Measurements from ENCODE around the gene AGPAT1. TPM values are rescaled to one million over a fixed set of nuclear protein-coding genes. Genes with fewer than 3 reads are reported as not detected.
"Not testable (repeated sequence)": the region's sequence is repeated elsewhere in the genome, so short reads cannot be mapped to it uniquely, and the experiment has no call there.

The AGPAT1 gene
- total RNA-seq, 1 donor from 2014 or later = 57.2 TPM

DNA sequence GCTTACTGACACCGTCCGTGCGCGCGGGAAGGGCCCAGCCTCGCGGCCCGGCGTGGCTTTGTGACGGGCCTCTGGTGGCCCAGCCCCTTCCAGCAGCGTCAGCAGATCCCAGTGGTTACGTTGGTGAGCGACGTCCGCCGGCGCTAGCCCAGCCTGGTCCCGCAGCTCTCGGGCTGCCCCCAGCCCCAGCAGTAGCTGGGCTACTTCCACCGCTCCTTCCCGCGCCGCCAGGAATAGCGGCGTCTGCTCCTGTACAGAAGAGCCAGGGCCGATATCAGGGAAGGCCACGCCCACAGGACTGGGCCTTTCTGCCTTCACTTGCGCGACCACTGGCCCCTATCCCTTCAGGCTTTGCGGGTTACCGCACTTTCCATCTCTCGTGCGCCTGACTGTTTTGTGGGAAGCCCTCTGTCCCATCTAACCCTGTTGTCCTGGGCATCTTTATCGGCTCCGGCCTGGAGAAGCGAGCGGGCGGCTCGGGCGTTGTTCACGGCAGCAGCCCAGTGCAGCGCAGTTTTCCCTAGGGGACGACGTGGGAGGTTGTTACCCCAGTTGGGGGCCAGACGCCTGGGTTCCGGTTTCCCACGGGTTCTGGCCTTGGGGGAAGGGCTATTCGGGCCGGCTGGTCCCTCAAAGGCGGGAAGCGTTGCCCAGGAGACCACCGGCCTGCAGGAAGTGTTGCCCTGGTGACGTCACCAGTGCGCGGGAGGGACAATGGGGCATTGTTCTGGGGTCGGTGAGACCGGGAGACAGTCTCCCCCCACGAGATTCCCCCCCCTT is 20.2 kb upstream of the AGPAT1 start:
- TF ChIP-seq, protein P1, sequence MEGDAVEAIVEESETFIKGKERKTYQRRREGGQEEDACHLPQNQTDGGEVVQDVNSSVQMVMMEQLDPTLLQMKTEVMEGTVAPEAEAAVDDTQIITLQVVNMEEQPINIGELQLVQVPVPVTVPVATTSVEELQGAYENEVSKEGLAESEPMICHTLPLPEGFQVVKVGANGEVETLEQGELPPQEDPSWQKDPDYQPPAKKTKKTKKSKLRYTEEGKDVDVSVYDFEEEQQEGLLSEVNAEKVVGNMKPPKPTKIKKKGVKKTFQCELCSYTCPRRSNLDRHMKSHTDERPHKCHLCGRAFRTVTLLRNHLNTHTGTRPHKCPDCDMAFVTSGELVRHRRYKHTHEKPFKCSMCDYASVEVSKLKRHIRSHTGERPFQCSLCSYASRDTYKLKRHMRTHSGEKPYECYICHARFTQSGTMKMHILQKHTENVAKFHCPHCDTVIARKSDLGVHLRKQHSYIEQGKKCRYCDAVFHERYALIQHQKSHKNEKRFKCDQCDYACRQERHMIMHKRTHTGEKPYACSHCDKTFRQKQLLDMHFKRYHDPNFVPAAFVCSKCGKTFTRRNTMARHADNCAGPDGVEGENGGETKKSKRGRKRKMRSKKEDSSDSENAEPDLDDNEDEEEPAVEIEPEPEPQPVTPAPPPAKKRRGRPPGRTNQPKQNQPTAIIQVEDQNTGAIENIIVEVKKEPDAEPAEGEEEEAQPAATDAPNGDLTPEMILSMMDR (IDR thresholded peaks at IDR 0.05; ENCODE audit: insufficient read depth, low read length, poor library complexity, severe bottlenecking) = no peak
- peak overlapping the region; percentile 86 for H3K4me3 ChIP-seq (ENCODE audit: low read depth, low read length)

DNA sequence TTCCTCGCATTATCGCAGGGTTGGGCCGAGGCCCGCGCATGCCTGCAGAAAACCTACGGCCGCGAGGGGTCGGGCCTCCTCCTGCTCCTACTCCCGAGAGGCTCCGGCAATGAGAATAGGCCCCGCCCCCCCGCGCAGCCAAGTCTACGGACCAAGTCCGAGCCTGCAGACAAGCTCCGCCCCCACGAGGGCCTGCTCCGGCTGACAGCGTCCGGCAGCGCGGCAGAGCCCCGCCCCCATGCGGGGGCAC is 19.7 kb upstream of the AGPAT1 start:
- TF ChIP-seq, protein P1 (IDR thresholded peaks at IDR 0.05; ENCODE audit: insufficient read depth, low read length, poor library complexity, severe bottlenecking) = peak; percentile 47
- Histone ChIP-seq H3K4me3 (ENCODE audit: low read depth, low read length) (peak overlapping the region; percentile 86), H3K36me3 (ENCODE audit: control insufficient read depth, insufficient read depth, low read length) (no peaks in the 10 kb centered on the region), H3K27me3 (ENCODE audit: control insufficient read depth, insufficient read depth, low read length) (no peaks in the 10 kb centered on the region)
- peak; percentile 98 for DNase-seq (ENCODE audit: low read depth)

More for the DNA sequence above, 20.2 kb upstream of the AGPAT1 start:
- Histone ChIP-seq H3K36me3 (ENCODE audit: control insufficient read depth, insufficient read depth, low read length) (no peaks in the 10 kb centered on the region), H3K27me3 (ENCODE audit: control insufficient read depth, insufficient read depth, low read length) (no peaks in the 10 kb centered on the region)
- DNase-seq (ENCODE audit: low read depth) = peak; percentile 52

DNA sequence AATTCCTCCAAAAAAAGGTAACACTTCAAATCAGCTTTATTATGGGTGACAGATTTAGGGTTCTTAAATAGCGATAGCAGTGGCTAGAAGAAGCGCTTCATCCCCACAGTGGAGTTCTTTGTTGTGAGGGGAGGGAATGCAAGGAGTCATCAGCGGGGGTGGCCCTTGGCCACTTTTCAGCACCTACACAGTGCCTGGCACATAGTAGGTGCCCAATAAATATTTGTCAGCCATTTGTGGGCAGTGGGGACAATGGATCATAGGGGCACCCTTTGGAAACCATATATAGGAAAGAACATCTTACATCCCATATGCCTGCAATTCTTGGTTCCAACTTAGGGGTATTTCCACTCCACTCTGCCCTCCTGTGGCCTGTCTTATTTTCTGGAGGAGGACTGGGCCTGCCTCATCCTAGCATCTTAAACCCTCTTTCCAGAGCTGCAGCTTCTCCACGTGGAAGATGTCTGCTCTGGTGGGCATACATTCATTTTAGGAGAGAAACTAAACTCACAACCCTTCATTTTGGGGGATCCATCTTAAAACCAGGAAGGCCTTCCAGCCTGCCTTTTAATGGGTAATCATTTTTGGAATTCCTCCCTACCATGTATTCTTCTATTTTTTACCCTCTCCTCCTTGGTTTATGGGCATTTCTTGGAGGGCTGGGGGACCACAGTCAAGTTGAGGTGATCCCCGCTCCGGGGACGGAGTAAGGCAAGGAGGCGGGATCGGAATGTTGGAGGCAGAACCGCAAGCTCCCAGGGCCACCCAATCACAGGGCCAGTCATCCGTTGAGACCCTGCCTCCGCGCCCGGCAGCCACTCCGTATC is 19.2 kb upstream of the AGPAT1 start:
- DNase-seq (ENCODE audit: low read depth) = no peak
- no peaks in the 10 kb centered on the region for H3K27me3 ChIP-seq (ENCODE audit: control insufficient read depth, insufficient read depth, low read length)
- TF ChIP-seq, protein P1 (IDR thresholded peaks at IDR 0.05; ENCODE audit: insufficient read depth, low read length, poor library complexity, severe bottlenecking) = peak; percentile 70
- no peaks in the 10 kb centered on the region for H3K36me3 ChIP-seq (ENCODE audit: control insufficient read depth, insufficient read depth, low read length)
- H3K4me3 ChIP-seq (ENCODE audit: low read depth, low read length) = peak overlapping the region; percentile 33

- DNase-seq (ENCODE audit: low read depth) = no peak
- H3K36me3 ChIP-seq (ENCODE audit: control insufficient read depth, insufficient read depth, low read length) = no peaks in the 10 kb centered on the region
- no peak overlapping the region for H3K4me3 ChIP-seq (ENCODE audit: low read depth, low read length)
- no peaks in the 10 kb centered on the region for H3K27me3 ChIP-seq (ENCODE audit: control insufficient read depth, insufficient read depth, low read length)
- TF ChIP-seq, protein P1 (IDR thresholded peaks at IDR 0.05; ENCODE audit: insufficient read depth, low read length, poor library complexity, severe bottlenecking) = no peak
Observed at GRCh38 chr6:32194388-32194787, 18.5 kb upstream of the AGPAT1 start.

- not testable (repeated sequence) for H3K36me3 ChIP-seq (ENCODE audit: control insufficient read depth, insufficient read depth, low read length); H3K4me3 ChIP-seq (ENCODE audit: low read depth, low read length); DNase-seq (ENCODE audit: low read depth); H3K27me3 ChIP-seq (ENCODE audit: control insufficient read depth, insufficient read depth, low read length)
Observed at GRCh38 chr6:32193096-32193495, 17.2 kb upstream of the AGPAT1 start.

DNA sequence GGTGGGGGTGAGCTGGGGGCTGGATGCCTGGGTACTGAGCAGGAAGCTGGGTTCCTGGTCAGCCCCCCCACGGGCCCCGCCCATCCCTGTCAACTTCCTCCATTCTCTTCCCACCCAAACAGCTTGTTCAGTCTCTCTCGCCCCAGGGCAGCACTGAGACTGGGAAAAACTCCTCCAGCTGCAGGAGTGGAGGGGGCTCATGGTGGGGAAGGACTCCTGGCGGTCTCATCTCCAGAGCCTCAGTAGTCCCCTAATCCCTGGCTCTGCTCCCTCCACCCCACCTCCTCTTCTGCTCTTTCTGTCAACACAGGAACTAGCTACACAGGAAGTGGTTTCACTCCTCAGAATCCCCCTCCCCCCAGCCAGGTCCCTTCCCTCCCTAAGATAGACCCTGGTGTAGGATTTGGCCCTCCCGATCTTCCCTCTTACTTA is 16.7 kb upstream of the AGPAT1 start, which contains the start of gene GPSM3:
TSS of gene GPSM3 (minus strand) at position 36 of the 432 bp plus-strand sequence. CDS start 130 bp downstream, outside the sequence.
- Histone ChIP-seq H3K36me3 (ENCODE audit: control insufficient read depth, insufficient read depth, low read length) (no peaks in the 10 kb centered on the region), H3K4me3 (ENCODE audit: low read depth, low read length) (no peak within 1 kb of the TSS), H3K27me3 (ENCODE audit: control insufficient read depth, insufficient read depth, low read length) (no peaks in the 10 kb centered on the region)
- TF ChIP-seq, protein P1 (IDR thresholded peaks at IDR 0.05; ENCODE audit: insufficient read depth, low read length, poor library complexity, severe bottlenecking) = no peak
- DNase-seq (ENCODE audit: low read depth) = no peak
